ENCODE measurements around the gene C12orf43.

C12orf43 gene

GRCh38 chr12:120998435-120998834, 17.9 kb downstream of the C12orf43 start:
- DNase-seq = no peak

- DNase-seq = no peak
Measured at GRCh38 chr12:120997448-120997847, 18.8 kb downstream of the C12orf43 start.

GRCh38 chr12:120996133-120996746, 20.0 kb downstream of the C12orf43 start:
- no peak for DNase-seq

GRCh38 chr12:120994589-120995337, 21.5 kb downstream of the C12orf43 start:
- no peak for DNase-seq

- no peak for DNase-seq
Measured at GRCh38 chr12:120994059-120994458, 22.2 kb downstream of the C12orf43 start.

GRCh38 chr12:120993496-120993895, 22.8 kb downstream of the C12orf43 start:
- DNase-seq = no peak

- no peak for DNase-seq
Measured at GRCh38 chr12:120992989-120993388, 23.3 kb downstream of the C12orf43 start.

GRCh38 chr12:120991965-120992364, 24.3 kb downstream of the C12orf43 start:
- no peak for DNase-seq

- no peak for DNase-seq
Measured at GRCh38 chr12:120990487-120991055, 25.7 kb downstream of the C12orf43 start.

GRCh38 chr12:120989687-120990086, 26.6 kb downstream of the C12orf43 start:
- DNase-seq = no peak

GRCh38 chr12:120988658-120989057, 27.6 kb downstream of the C12orf43 start:
- DNase-seq = no peak

- DNase-seq = no peak
Measured at GRCh38 chr12:120988234-120988633, 28.1 kb downstream of the C12orf43 start.

- no peak for DNase-seq
Measured at GRCh38 chr12:120984351-120984898, 31.9 kb downstream of the C12orf43 start.

GRCh38 chr12:120983759-120984158, 32.5 kb downstream of the C12orf43 start:
- DNase-seq = no peak

- no peak for DNase-seq
Measured at GRCh38 chr12:120982659-120983058, 33.6 kb downstream of the C12orf43 start.

- no peak for DNase-seq
Measured at GRCh38 chr12:120981407-120981941, 34.8 kb downstream of the C12orf43 start.

GRCh38 chr12:120980800-120981368, 35.4 kb downstream of the C12orf43 start:
- no peak for DNase-seq

- DNase-seq = no peak
Measured at GRCh38 chr12:120979862-120980696, 36.2 kb downstream of the C12orf43 start.

- no peak for DNase-seq
Measured at GRCh38 chr12:120979220-120979861, 36.9 kb downstream of the C12orf43 start.

GRCh38 chr12:120978296-120979219, 37.7 kb downstream of the C12orf43 start, which contains the start of gene HNF1A:
HNF1A (plus strand) TSS chr12:120978543; CDS start chr12:120978769, 226 bp downstream.
- DNase-seq = no peak

Data from NCI-H446 treated with DMSO at 0.1 percent for 48 hours (cell line).